Breast epithelium (tissue), 3 donors: Measurements from ENCODE around the gene APOL6.

Source experiments
- CTCF ChIP-seq, 3 donors: fragments of 450-650 bp; IDR thresholded peaks; one replicate each; pipeline ENCODE4 v1.5.1; 2016 to 2017; ENCODE audit warnings: antibody characterized with exemption in 3 of 3, mild to moderate bottlenecking in 3 of 3, moderate library complexity in 3 of 3
- POLR2A ChIP-seq: fragments of 450-650 bp; IDR thresholded peaks from one replicate; pipeline ENCODE4 v1.6.1; 2016; ENCODE audit warnings: antibody characterized with exemption, mild to moderate bottlenecking, moderate library complexity
- POLR2AphosphoS5 ChIP-seq, 3 donors: sonication (generic); formaldehyde crosslinking; IDR thresholded peaks; one replicate each; pipeline ENCODE4 v1.6.1; 2017; ENCODE audit warnings: antibody characterized with exemption in 3 of 3

GRCh38 chr22:35648066-35649025 lies at the start of gene APOL6:
- no peak for TF ChIP-seq CTCF (IDR thresholded peaks at IDR 0.05)
- TF ChIP-seq POLR2A = no peak
- peak in 2 of 3 donors; percentile 56 to 60 for TF ChIP-seq POLR2AphosphoS5 (IDR thresholded peaks at IDR 0.05)
